Lower lobe of right lung (tissue), 2 donors: Measurements from ENCODE around the gene ATP2B3. TPM values are rescaled to one million over a fixed set of nuclear protein-coding genes. Genes with fewer than 3 reads are reported as not detected.

ENCODE experiments used
- ATAC-seq, 2 donors: fragments of 200-7000 bp; cut with Tn5 transposase; one replicate each; pipeline ENCODE4 v1.9.1; 2020 to 2022; ENCODE audit warnings: mild to moderate bottlenecking in 2 of 2, moderate library complexity in 2 of 2
- DNase-seq: peaks from one replicate; pipeline ENCODE4 v3.0.0-alpha.2; 2020
- H3K27ac ChIP-seq: fragments of 200-600 bp; one replicate; pipeline ENCODE4 v1.8.0; 2022
- H3K27me3 ChIP-seq: fragments of 200-600 bp; one replicate; pipeline ENCODE4 v1.8.0; 2022; ENCODE audit warnings: low read depth
- H3K36me3 ChIP-seq: fragments of 200-600 bp; one replicate; pipeline ENCODE4 v1.8.0; 2022; ENCODE audit warnings: mild to moderate bottlenecking
- H3K4me1 ChIP-seq: fragments of 200-600 bp; one replicate; pipeline ENCODE4 v1.8.0; 2022
- H3K4me3 ChIP-seq: fragments of 200-600 bp; one replicate; pipeline ENCODE4 v1.8.0; 2022; ENCODE audit warnings: mild to moderate bottlenecking
- H3K9me3 ChIP-seq: fragments of 200-600 bp; one replicate; pipeline ENCODE4 v1.8.0; 2022
- intact Hi-C: fragments of 100-400 bp; cut with DNase I; formaldehyde crosslinking; loops from one replicate; pipeline ENCODE4 v1.11.0; 2022
- total RNA-seq: library from RNA; stranded (reverse); fragmentation: NEBNext Ultra II Directional; extraction: Animal tissue kit (Norgen Biotek cat#: 25700); gene quantifications from one replicate; pipeline ENCODE4 v1.2.1, GENCODE V29; 2021
- TF ChIP-seq, protein P1 (sequence below): fragments of 200-600 bp; IDR thresholded peaks from one replicate; pipeline ENCODE4 v1.8.0; 2022; ENCODE audit warnings: antibody characterized with exemption, mild to moderate bottlenecking
- donor health status: DM: no; HTN: yes; CAD: no; lungs with severe emphysema.

The ATP2B3 gene
- total RNA-seq, 1 donor from 2014 or later: not detected

GRCh38 chrX:153509592-153509991 is 7.8 kb upstream of the ATP2B3 start:
- H3K36me3 ChIP-seq: no peaks in the 10 kb centered on the region
- no peaks in the 10 kb centered on the region for H3K27me3 ChIP-seq
- DNase-seq (no peak), ATAC-seq (no peak)
- intact Hi-C loops: no loop called here
- H3K9me3 ChIP-seq: no peaks in the 10 kb centered on the region
- no peak overlapping the region for H3K27ac ChIP-seq
- TF ChIP-seq, protein P1, sequence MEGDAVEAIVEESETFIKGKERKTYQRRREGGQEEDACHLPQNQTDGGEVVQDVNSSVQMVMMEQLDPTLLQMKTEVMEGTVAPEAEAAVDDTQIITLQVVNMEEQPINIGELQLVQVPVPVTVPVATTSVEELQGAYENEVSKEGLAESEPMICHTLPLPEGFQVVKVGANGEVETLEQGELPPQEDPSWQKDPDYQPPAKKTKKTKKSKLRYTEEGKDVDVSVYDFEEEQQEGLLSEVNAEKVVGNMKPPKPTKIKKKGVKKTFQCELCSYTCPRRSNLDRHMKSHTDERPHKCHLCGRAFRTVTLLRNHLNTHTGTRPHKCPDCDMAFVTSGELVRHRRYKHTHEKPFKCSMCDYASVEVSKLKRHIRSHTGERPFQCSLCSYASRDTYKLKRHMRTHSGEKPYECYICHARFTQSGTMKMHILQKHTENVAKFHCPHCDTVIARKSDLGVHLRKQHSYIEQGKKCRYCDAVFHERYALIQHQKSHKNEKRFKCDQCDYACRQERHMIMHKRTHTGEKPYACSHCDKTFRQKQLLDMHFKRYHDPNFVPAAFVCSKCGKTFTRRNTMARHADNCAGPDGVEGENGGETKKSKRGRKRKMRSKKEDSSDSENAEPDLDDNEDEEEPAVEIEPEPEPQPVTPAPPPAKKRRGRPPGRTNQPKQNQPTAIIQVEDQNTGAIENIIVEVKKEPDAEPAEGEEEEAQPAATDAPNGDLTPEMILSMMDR: no peak
- H3K4me1 ChIP-seq: no peaks in the 10 kb centered on the region
- no peak overlapping the region for H3K4me3 ChIP-seq

DNA sequence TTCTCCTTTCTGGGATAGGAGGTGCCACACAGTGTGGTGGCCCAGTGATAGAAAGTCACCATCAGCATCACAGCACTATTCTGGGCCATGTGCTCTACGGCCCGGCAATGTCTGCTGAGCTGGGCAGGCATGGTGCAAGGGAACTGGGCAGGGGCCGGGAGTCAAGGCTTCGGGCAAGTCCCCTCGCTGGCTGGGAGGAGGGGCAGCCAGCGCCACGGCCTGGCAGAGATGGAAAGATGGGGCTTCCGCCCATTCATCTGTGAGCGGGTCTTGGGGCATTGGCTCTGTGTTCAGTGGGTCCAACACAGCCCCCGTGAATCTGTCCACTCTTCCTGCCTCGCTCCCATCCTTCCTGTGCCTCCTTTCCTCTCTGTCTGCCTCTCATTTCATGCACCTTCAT is 7.1 kb upstream of the ATP2B3 start:
- no peaks in the 10 kb centered on the region for H3K36me3 ChIP-seq
- ATAC-seq (no peak), DNase-seq (no peak)
- intact Hi-C loops: no loop called here
- no peak overlapping the region for H3K27ac ChIP-seq
- TF ChIP-seq, protein P1: no peak
- H3K27me3 ChIP-seq: no peaks in the 10 kb centered on the region
- H3K4me1 ChIP-seq: no peaks in the 10 kb centered on the region
- H3K9me3 ChIP-seq: no peaks in the 10 kb centered on the region
- H3K4me3 ChIP-seq: no peak overlapping the region

DNA sequence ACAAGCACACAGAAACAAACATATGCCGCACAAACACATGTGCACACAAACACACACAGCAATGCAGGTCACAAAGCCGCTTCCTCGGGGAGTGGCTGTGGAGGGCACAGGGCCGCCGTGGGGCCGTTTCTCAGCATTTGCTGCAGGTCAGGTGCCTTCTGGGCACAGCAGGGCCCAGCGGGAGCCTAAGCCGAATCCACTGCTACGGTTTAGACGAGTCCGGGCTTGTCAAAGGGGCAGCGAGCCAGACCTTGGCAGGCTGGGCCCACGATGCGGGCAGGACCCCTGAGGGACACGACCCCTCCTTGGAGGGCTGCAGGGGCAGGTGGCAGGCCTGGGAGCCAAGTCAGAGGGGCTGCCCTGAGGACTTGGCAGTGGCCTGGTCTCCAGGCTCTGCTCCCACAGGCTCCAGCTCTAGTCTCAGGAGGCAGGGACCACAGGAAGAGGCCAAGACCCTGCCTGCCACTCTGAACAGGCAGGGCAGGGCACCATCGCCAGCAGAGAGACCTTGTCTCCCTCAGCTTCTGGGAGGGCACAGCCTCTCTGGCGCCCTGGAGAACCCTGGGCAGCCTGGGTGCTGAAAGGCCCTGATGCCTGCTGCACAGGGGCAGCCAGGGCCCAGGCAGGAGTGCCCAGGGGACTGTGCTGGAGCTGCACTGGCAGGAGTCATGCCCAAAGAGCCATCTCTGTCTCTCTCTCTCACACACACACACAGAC is 5.5 kb upstream of the ATP2B3 start:
- TF ChIP-seq, protein P1: no peak
- H3K27me3 ChIP-seq: peaks cover 5% of the 10 kb centered on the region
- no peak for DNase-seq
- no peak for ATAC-seq
- intact Hi-C loops: no loop called here
- no peaks in the 10 kb centered on the region for H3K9me3 ChIP-seq
- H3K36me3 ChIP-seq: no peaks in the 10 kb centered on the region
- H3K4me1 ChIP-seq: no peaks in the 10 kb centered on the region
- no peak overlapping the region for H3K4me3 ChIP-seq
- H3K27ac ChIP-seq: no peak overlapping the region

- TF ChIP-seq, protein P1: no peak
- intact Hi-C loops: no loop called here
- H3K27me3 ChIP-seq: peaks cover 7% of the 10 kb centered on the region
Measured at GRCh38 chrX:153512501-153512893, 4.9 kb upstream of the ATP2B3 start.

GRCh38 chrX:153513265-153513664 is 4.2 kb upstream of the ATP2B3 start:
- TF ChIP-seq, protein P1: no peak
- H3K27me3 ChIP-seq: peaks cover 7% of the 10 kb centered on the region
- H3K27ac ChIP-seq: no peak overlapping the region
- H3K4me3 ChIP-seq: no peak overlapping the region
- H3K36me3 ChIP-seq: no peaks in the 10 kb centered on the region
- DNase-seq (no peak), ATAC-seq (no peak)
- intact Hi-C loops: no loop called here
- H3K4me1 ChIP-seq: no peaks in the 10 kb centered on the region
- no peaks in the 10 kb centered on the region for H3K9me3 ChIP-seq

More at GRCh38 chrX:153512501-153512893, 4.9 kb upstream of the ATP2B3 start:
- DNase-seq (no peak), ATAC-seq (no peak)
- H3K9me3 ChIP-seq: no peaks in the 10 kb centered on the region
- no peaks in the 10 kb centered on the region for H3K4me1 ChIP-seq
- no peaks in the 10 kb centered on the region for H3K36me3 ChIP-seq
- no peak overlapping the region for H3K4me3 ChIP-seq
- no peak overlapping the region for H3K27ac ChIP-seq
